WERI-Rb-1 (cell line): ENCODE measurements around the gene CDC42EP1.

ENCODE experiments used
- DNase-seq: peaks from one replicate; pipeline ENCODE4 v3.0.0-alpha.2; 2020
- H3K27ac ChIP-seq: fragments of 250-450 bp; sonication (Bioruptor Pico); 2 replicates; pipeline ENCODE4 v1.5.1; 2020; ENCODE audit warnings: mild to moderate bottlenecking, moderate library complexity
- H3K27me3 ChIP-seq: fragments of 250-450 bp; sonication (Bioruptor Pico); 2 replicates; pipeline ENCODE4 v1.5.1; 2021; ENCODE audit warnings: mild to moderate bottlenecking, low read depth, moderate library complexity; ENCODE audit not compliant: insufficient read depth, severe bottlenecking
- H3K36me3 ChIP-seq: fragments of 250-450 bp; sonication (Bioruptor Pico); 2 replicates; pipeline ENCODE4 v1.5.1; 2020; ENCODE audit warnings: mild to moderate bottlenecking, moderate library complexity
- H3K4me3 ChIP-seq: 2 replicates; pipeline ENCODE4 v1.5.1; 2011; ENCODE audit warnings: low read depth, mild to moderate bottlenecking, control low read depth, low read length
- H3K9me3 ChIP-seq: fragments of 250-450 bp; sonication (Bioruptor Pico); 2 replicates; pipeline ENCODE4 v1.5.1; 2021; ENCODE audit warnings: mild to moderate bottlenecking, moderate library complexity; ENCODE audit not compliant: severe bottlenecking
- CTCF ChIP-seq: IDR thresholded peaks from 2 replicates; pipeline ENCODE4 v1.5.1; 2011; ENCODE audit warnings: low read depth, mild to moderate bottlenecking, control low read depth, inconsistent platforms, low read length

Gene CDC42EP1

DNA sequence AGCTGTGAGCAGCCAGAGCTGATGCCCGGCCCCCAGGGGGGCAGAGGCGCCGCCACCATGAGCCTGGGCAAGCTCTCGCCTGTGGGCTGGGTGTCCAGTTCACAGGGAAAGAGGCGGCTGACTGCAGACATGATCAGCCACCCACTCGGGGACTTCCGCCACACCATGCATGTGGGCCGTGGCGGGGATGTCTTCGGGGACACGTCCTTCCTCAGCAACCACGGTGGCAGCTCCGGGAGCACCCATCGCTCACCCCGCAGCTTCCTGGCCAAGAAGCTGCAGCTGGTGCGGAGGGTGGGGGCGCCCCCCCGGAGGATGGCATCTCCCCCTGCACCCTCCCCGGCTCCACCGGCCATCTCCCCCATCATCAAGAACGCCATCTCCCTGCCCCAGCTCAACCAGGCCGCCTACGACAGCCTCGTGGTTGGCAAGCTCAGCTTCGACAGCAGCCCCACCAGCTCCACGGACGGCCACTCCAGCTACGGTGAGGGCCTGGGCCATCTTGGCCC lies 6.1 kb downstream of the CDC42EP1 start:
- H3K4me3 ChIP-seq = no peak overlapping the region
- H3K9me3 ChIP-seq = no peaks in the 10 kb centered on the region
- H3K27me3 ChIP-seq = peaks cover 2% of the 10 kb centered on the region
- DNase-seq = no peak
- H3K27ac ChIP-seq = no peak overlapping the region
- 0 out of 2 replicates have a peak, but pooled peaks cover 3% of the 10 kb centered on the region for H3K36me3 ChIP-seq
- no peak for TF ChIP-seq CTCF

- DNase-seq = peak; percentile 79
- Histone ChIP-seq H3K36me3 (0 out of 2 replicates have a peak, but pooled peaks cover 3% of the 10 kb centered on the region), H3K27me3 (no peaks in the 10 kb centered on the region), H3K4me3 (no peak overlapping the region), H3K27ac (no peak overlapping the region), H3K9me3 (no peaks in the 10 kb centered on the region)
- peak; percentile 97 for TF ChIP-seq CTCF
Observed at GRCh38 chr22:37566903-37567798, 6.9 kb downstream of the CDC42EP1 start.

- H3K4me3 ChIP-seq = no peak overlapping the region
- DNase-seq = no peak
- no peak overlapping the region for H3K27ac ChIP-seq
- H3K36me3 ChIP-seq = 0 out of 2 replicates have a peak, but pooled peaks cover 3% of the 10 kb centered on the region
- no peak for TF ChIP-seq CTCF
- no peaks in the 10 kb centered on the region for H3K9me3 ChIP-seq
- H3K27me3 ChIP-seq = no peaks in the 10 kb centered on the region
Observed at GRCh38 chr22:37568012-37568411, 7.7 kb downstream of the CDC42EP1 start.

GRCh38 chr22:37568448-37569008 lies 8.2 kb downstream of the CDC42EP1 start:
- Histone ChIP-seq H3K27me3 (no peaks in the 10 kb centered on the region), H3K4me3 (no peak overlapping the region), H3K27ac (no peak overlapping the region), H3K9me3 (no peaks in the 10 kb centered on the region), H3K36me3 (0 out of 2 replicates have a peak, but pooled peaks cover 3% of the 10 kb centered on the region)
- TF ChIP-seq CTCF = no peak
- no peak for DNase-seq

GRCh38 chr22:37569009-37569920 lies 9.0 kb downstream of the CDC42EP1 start:
- H3K36me3 ChIP-seq = 0 out of 2 replicates have a peak, but pooled peaks cover 3% of the 10 kb centered on the region
- no peak for DNase-seq
- H3K4me3 ChIP-seq = no peak overlapping the region
- H3K9me3 ChIP-seq = no peaks in the 10 kb centered on the region
- no peak overlapping the region for H3K27ac ChIP-seq
- no peak for TF ChIP-seq CTCF
- H3K27me3 ChIP-seq = no peaks in the 10 kb centered on the region
